LoVo (cell line): Measurements from ENCODE around the gene TH.

Source experiments
- DNase-seq: peaks from one replicate; pipeline ENCODE4 v3.0.0-alpha.2; 2016; ENCODE audit warnings: low spot score

Gene TH

DNA sequence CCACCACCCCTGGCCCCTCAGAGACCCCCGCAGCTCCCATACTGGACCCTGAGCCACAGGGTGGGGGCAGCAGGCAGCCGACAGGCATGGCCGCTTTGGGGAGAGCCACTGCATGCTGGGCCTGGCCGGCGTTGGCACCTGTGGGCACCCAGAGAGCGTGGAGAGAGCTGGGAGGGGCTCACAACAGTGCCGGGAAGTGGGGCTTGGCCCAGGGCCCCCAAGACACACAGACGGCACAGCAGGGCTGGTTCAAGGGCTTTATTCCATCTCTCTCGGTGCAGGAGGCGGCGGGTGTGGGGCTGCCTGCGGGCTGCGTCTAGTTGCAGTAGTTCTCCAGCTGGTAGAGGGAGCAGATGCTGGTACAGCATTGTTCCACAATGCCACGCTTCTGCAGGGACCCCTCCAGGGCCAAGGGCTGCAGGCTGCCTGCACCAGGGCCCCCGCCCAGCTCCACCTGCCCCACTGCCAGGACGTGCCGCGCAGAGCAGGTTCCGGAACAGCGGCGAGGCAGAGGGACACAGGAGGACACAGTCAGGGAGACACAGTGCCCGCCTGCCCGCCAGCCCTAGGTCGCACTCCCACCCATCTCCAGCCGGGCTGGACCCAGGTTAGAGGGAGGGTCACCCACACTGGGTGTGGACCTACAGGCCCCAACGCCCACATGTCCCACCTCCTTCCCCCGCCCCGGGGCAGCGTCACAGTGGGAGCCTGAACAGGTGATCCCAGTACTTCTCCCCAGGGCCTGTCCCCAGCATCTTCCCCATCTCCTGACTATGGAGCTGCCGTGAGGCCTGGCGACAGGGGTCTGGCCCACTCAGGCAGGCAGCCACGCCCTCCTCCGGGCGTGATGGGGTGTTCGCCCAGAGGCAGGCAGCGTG, 11.8 kb downstream of the TH start:
- DNase-seq, result no peak

DNA sequence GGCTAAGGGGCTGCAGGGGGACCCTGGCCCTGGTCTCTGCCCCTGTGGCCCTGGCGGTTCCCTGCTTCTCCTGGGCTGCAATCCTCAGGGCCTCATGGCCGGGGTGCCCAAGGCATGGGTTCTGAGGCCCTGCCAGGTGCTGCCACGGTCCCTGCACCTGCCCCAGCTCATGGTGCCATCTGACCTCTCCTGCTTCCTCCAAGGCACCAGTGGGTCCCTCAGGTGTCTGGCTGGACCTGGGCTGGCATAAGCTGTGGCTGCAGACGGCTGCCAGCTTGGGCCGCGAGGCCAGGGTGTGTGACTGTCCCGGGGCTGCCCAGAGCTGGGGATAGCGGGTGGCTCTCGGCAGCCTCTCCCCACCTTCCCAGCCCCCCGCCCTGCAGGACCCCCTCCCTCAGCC, 12.6 kb downstream of the TH start:
- no peak for DNase-seq

DNA sequence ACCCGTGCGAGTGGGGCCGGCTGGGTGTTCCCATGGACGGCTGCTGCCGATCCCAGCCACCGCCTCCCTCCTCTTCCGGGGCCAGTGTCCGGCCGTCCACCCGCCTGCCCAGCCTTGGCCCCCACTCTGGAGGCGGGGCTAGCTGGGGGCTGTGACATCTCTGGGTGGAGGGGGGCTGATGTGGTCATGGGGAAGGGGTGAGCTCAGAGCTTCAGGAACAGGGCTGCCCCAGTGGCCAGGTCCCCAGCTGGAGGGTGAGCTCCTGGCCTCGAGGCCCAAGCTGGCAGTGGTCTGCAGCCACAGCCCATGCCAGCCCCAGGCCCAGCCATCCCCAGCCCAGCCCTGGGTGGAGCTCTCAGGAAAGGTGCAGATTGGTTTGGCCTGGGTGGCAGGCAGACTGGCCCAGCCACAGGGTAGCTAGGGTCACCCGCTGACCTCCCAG, 13.3 kb downstream of the TH start:
- no peak for DNase-seq

DNA sequence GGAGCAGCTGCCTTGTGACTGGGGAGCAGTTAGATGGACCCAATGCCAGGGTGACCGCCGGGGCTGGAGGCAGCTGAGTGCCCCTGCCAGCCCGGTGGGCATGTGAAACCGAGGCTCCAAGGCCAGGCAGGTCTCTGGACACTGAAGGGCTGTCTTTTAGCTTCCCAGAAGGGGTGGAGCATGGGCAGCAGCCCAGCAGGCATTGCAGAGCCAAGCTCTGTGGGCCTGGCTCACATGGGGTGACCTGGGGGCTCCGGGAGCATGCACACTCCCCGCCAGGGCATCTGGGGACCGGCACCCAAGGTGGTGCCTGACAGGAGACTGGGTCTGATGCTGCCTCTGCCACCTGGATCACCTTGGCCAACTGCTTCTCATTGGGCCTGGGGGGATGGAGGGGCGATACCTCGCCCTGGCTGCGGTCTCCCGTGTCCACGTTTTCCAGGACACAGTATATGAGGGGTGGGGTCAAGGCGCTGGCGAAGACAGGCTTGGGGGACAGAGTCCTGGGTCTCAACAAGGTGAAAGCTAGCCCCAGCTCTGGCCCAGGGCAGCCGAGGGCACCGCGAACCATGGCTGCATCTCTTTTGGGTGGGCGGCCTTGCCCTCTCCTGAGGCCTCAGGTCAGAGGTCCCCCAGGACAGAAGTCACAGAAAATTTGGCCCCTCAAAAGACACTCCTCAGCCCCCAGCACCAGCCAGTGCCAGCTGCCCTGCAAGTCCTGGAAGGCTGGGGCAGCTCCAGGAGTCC, 14.1 kb downstream of the TH start:
- DNase-seq, result no peak

DNA sequence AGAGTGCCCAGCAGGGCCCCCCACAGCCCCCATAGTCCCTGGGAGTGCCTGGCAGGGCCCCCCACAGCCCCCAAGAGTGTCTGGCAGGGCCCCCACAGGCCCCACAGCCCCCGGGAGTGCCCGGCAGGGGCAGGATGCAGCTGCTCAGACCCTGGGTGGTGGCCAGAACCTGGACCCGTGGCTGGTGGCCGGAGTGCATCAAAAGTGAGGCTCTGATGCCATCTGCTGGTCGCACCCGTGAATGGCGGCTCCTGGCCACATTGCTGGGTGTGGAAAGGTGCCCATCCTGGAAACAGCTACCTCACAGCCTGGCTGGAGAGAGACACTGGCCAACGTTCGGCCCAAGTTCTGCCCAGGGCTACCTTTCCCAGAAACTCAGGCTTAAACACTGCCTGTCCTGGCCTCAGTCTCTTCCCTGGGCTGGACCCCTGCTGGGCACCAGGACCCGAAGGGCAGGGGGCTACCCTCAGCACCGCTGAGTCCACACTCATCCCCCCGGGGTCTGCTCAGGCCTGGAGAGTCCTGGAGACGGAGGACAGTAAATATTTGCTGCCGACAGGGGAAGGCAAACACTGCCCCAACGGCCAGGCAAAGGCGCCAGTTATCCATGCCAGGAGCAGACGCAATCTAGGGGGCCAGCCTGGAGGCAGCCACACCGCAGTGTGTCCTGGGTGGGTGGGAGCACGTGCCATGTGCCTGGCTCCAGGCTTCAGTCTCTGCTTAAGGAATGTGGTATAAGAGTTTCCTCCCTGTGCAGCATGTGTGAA, 15.0 kb downstream of the TH start:
- DNase-seq, result peak; percentile 53

DNA sequence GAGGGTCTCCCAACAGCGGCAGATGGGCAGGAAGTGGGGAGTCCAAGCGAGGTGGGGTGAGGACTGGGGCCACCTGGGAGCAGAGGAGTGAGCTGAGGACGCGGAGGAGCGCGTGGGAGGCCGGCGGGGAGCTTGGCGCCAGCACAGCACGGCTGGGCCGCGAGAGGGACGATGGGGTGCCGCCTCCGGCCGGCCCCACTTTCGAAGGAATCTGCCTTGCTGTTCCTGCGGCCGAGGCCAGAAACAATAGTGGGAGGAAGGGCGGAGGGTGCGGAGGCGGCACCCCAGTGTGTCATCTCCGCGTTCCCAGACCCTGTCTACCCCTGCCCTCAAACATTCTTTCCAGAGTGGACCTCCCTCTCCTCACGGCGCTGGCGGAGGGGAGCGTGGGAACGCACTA, 16.1 kb downstream of the TH start:
- DNase-seq, result no peak

DNA sequence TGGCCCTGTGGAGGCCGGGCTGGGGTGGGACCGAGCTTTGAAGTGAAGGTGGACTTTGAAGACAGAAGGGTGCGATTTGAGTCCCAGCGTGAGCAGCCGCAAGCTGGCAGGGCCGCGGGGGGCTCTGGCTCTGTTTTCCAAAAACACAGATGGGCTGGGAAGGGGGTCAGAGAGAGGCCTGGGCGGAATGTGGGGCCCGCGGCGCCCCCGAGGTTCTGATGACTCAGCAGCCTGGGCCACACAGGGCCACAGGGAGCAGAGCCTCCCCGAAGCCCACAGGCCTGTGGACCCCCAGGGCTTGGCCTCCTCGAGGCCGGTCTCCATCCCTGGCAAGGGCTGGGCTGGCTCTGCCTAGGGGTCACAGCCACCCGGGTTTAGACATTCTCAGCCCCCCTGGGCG, 16.7 kb downstream of the TH start:
- DNase-seq, result no peak

DNA sequence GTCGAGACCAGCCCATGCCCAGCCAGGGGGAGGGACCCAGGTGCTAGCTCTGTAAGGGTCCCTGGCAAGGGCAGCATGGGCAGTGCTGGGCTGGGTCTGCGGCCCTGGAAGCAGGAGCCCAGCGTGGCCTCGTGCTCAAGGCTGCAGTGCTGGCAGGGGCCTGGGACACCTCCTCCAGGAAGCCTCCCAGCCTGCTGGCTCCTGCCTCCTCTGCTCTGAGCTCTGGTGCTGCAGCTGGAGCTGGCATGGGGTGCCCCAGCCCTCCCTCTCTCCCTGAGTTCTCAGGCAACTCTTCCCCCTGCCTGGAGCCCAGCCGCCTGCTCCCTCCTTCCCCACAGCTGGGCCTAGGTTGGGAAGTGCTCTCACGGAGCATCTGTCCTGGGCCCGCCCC, 17.4 kb downstream of the TH start:
- no peak for DNase-seq

DNA sequence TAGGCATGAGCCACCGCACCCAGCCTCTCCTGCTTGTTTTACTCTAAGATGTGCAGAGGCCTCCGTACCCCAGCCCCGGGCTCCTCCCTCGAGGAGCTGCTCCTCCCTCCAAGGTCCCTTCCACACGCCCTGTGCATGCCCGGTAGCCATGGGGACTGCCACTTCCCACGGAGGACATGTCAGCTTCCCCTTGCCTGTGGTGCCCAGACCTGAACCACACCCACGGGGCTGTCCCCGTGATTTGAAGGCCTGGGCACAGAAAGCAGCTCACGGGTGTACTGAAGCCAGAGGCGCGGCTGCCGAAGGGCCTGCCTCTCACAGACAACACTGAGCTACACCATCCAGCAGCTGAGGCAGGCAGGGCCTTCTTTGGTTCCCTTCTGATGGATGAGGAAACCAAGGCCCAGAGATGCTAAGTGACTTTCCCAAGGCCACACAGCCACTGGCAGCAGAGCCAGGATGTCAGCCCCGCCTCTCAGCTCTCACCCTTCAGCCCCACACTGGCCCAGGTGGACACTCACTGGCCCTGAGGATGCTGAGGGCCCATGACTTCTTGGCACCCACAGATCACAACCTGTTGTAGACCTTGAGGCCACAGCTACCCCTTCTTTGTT, 17.9 kb downstream of the TH start:
- DNase-seq, result no peak

DNA sequence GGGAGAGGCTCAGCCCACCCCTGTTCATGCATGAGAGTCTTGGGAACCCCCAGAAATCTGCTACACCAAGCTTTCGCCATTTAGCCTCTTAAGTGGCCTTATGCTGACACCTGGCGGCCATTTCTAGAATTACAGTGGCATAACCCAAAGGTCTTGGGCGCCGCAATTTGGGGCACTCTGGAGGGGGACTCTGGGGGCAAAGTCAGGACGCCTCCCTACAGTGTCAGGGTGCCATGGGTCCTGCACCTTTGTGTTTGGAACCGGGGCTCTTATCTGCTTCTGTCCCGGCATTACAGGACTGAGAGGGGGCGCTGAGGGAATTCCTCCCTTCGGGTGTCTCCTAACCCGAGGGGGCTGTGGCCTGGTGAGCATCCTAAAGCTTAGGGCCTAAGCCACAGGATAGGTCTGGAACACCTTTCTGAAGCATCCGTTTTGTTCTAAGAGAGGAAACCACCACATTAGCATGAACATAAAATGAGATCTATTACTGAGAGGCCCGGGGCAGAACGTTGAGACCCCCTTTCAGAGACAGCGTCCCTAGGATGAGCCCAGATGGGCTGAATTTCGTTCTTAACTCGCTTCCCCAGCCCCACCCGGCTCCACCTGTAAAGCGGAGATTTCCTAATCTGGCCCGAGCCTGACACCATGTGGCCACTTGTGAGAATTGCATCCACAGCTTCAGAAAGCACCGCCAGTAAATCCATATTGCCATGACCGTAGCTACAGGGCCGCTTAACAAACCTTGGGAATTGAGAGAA, 19.9 kb downstream of the TH start:
- peak; percentile 77 for DNase-seq

DNA sequence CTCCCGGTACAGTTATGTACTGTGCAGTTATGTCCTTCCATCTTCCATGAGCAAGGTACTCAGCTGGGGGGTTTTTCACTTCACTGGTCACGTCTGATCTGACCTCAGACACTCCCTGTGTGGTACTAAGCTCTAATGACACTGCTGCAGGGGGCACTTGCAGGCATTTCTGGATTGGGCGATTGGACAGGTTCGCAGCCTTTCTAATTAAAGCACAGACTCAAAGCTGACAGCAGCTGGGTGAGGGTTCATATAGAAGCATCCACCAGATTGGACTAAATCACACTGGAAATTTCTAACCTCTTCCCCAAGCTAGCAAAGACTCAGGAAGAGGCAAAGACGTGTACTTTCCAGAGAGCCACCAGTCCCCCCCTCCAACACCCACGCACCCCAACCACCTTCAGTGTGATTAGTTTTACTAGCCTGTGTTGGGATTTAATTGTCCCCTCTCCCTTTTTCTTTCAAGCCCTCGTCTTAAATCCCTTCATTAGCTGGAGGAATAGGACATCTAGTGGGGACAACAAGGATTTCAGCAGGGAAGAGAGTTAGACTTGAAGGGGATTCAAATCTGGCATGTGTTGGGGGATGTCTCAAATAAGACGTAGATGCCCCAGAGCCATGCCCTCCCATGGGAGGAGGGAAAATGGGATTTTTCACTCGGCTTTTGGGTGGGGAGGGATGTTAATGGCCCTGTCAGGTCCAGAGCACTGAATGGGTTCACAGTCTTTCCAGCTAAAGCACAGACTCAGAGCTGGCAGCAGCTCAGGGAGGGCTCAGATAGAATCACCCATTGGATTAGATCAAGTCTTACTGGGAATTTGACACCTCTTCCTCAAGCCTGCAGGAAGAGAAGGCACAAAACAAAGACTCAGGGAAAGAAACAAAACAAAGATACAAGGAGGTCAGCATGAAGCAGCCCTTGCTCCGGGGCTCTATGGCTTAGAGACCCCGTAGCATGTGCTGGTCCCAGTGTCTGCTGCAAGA, 21.5 kb downstream of the TH start:
- no peak for DNase-seq

DNA sequence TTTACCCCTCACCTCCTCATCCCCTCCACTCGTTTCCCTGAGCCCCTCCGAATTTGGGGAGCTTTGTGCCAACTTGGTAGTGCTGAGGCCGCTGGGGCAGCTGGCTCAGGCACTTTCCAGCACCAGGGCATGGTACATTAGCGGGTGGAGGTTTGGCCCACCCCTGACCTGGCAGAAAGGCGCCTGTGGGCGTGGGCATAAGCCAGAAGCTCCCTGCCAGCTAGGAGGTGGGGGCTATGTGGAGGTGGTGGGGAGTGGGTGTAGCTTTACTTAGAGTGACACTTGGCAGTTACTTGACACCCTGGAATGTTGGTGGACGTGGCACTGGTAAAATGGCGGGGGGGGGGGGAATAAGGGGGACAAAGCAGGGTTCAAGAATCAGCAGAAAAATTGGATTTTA, 22.2 kb downstream of the TH start:
- DNase-seq, result no peak

DNA sequence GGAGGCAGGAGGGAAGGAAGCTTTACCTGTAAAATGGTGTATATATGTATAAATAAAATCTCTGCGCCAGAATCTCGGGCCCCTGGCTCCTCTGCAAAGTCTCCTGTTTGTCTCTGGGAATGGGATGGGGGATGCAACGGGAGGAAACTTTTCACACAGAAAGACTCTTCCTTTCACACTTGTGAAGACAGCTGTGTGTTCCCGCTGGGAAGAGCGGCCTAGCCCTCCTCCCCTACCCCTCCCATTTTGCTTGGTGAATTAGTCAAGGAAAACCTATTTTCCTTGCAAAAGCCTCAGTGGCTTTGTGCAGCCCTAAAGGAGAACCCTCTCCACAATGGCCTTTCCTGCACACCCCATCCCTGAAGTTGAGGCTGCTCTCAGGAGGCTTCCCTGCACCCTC, 23.0 kb downstream of the TH start:
- DNase-seq, result no peak

DNA sequence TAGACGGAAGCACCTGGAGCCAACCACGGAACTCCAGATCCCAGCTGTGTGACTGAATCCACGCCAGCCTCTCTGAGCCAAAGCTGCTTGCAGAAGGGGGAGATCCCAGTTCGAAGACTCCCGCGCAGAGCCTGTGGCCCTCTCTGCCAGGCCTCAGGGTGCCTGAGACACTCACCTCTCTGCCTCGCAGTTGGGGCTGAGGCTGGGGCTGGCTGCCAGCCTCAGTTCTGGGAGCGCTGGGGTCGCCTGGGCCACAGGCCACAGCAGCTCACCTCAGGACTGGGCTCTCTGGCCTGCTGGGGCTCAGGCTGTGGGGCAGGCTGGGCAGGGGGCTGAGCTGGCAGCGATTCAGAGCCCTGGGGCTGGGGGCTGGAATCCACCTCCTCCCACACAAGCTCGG, 24.2 kb downstream of the TH start:
- no peak for DNase-seq

DNA sequence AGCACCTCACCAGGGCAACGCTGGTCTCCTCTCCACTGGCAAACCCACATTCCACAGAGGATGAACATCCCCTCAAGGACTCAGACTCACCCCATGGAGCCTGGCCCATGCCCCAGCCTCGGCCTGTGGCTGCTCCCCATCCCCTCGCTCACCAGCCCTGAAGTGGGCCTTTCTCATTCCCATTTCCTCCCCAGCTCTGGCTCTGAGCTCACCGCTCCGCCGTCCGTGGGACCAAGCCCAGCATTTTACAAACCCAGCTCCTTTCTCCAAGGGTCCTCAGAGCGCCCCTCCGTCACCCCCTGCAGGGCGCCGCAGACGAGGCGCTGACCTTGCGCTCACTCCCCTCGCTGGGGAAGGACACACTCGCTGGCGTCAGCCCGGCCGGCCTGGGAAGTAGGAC, 25.6 kb downstream of the TH start:
- DNase-seq, result no peak

DNA sequence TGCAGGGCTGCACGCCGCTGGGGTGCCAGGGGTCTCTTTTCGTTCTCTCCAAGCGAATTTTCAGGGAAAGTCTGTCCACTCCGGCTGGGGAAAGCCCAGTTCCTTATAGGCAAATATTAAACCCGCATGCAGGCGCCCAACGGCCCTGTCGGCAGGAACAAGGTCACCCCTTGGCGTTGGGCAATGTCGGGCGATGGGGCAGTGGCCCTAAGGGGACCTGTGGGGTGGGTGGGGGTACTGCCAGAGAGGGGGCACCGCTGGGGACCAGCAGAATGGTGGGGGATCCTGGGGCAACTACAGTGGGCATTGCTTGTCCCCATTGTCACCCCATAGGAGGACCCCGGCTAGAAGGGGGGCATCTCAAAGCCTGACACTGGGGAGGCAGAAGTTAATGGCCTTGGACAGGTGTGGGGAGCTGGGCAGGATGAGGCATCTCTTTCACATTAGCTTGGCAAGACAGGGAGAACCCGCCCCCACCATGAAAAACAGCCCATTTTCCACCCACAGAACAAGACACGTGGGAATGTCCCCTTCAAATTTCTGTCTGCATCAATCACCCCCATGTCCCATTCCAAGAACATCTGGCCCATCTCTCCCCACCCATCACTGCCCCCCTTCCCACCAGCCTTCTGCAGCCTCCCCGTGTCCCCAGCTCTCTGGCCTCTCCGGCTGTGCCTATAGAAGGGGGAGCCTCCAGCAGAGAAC, 26.9 kb downstream of the TH start:
- no peak for DNase-seq

DNA sequence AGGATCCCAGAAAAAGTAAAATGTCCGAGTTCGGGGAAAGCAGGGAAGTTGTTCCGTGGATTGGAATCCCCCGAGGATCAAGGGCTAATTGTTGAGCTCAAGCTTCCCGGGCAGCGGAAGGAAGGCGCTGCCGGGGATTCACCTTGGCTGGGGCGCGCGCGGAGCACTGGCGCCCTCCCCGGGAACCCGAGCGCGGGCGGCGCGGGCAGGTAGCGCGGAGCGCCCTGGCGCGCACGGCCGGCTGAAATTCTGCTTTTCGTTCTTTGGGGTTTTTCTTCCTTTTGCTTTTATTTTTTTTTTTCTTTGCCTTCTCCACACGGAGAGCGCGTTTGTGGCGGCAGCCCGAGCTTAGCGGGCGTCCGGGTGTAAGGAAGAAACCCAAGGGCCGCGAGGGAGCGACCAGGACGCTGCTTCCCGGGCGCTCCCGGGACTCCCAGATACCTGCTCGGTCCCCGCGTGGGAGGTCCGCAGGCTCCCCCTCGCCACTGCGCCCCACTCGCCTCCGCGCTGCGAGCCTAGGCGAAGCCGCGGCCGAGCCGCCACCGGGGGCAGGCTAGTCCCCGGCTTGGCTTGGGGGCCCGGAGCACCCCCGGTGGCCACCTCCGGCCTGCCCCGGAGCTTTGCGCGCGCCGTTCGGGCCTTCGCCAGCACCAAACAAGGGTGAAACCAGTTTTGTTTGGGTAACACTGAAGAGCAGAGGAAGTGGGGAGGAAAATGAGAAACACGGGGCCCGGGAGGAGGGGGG, 27.6 kb downstream of the TH start:
- no peak for DNase-seq

DNA sequence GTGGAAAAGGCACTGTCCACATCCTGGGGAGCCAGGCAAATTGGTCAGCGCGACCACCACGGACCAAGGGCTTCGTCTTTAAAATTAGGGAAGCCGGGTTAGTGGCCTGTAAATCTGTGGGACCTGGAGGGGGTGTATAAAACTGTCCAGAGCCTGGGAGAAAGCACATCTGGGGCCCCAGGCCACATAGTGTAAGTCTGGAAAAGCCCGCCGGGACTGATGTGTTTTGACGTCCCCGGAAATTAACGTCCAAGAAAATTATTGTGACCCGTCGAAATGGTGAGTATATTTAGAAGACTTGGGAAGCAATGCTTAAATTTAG, 28.2 kb downstream of the TH start:
- no peak for DNase-seq

DNA sequence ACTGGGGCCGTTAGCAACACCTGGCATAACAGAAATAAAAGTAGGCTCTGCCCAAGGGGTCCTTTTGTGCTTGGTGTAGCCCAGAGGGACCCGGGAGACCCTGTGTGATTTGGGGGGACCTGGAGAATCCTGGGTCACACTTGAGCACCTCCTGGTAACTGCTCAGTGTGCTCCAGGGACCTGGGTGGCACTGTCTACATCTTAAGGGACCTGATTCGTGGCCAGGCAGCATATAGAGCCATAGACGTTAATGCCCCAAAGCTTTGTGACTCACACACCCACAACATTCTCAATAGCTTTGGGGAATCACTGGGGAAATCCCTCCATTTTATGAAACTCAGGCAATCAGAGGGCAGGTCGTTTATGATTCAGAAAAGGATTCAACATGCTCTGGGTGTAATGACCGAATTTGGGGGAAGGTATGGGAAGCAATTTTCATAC, 28.8 kb downstream of the TH start:
- DNase-seq, result no peak
